GM23338 (cell line): ENCODE measurements around the gene RASEF. TPM values are rescaled to one million over a fixed set of nuclear protein-coding genes. Genes with fewer than 3 reads are reported as not detected.

ENCODE experiments used
- ATAC-seq: fragments of 200-7000 bp; cut with Tn5 transposase; 3 replicates; pipeline ENCODE4 v1.9.1; 2020
- DNase-seq: peaks from one replicate; pipeline ENCODE4 v3.0.0-alpha.2; 2015; ENCODE audit warnings: low spot score
- H2AFZ ChIP-seq: fragments of 200-600 bp; sonication (generic); 2 replicates; pipeline ENCODE4 v1.8.0; 2016; ENCODE audit warnings: antibody characterized with exemption, mild to moderate bottlenecking, moderate library complexity
- H3F3A ChIP-seq: fragments of 200-600 bp; sonication (generic); replicated peaks from 2 replicates; pipeline ENCODE4 v1.8.0; 2017; ENCODE audit warnings: antibody characterized with exemption, mixed run types, low read depth
- H3K27ac ChIP-seq: fragments of 200-600 bp; sonication (generic); 2 replicates; pipeline ENCODE4 v1.6.1; 2016; ENCODE audit warnings: low read depth
- H3K27me3 ChIP-seq: fragments of 200-600 bp; sonication (generic); 2 replicates; pipeline ENCODE4 v1.8.0; 2016; ENCODE audit warnings: mild to moderate bottlenecking, mixed run types, moderate library complexity; ENCODE audit not compliant: insufficient read depth
- H3K36me3 ChIP-seq: fragments of 200-600 bp; sonication (generic); 2 replicates; pipeline ENCODE4 v1.8.0; 2016; ENCODE audit warnings: mild to moderate bottlenecking; ENCODE audit not compliant: insufficient read depth
- H3K4me1 ChIP-seq: fragments of 200-600 bp; sonication (generic); 2 replicates; pipeline ENCODE4 v1.8.0; 2016; ENCODE audit warnings: mild to moderate bottlenecking, moderate library complexity; ENCODE audit not compliant: insufficient read depth
- H3K4me2 ChIP-seq: fragments of 200-600 bp; sonication (generic); 2 replicates; pipeline ENCODE4 v1.7.1; 2017; ENCODE audit warnings: mixed run types
- H3K4me3 ChIP-seq: fragments of 200-600 bp; sonication (generic); 2 replicates; pipeline ENCODE4 v1.6.1; 2016; ENCODE audit warnings: mixed run types
- H3K79me2 ChIP-seq: fragments of 200-600 bp; sonication (generic); replicated peaks from 2 replicates; pipeline ENCODE4 v1.8.0; 2017; ENCODE audit warnings: mild to moderate bottlenecking; ENCODE audit not compliant: insufficient read depth
- H3K9me2 ChIP-seq: fragments of 200-600 bp; sonication (generic); 2 replicates; pipeline ENCODE4 v1.8.0; 2017; ENCODE audit not compliant: insufficient read depth
- H4K20me1 ChIP-seq: fragments of 200-600 bp; sonication (generic); replicated peaks from 2 replicates; pipeline ENCODE4 v1.8.0; 2017; ENCODE audit warnings: mild to moderate bottlenecking; ENCODE audit not compliant: insufficient read depth
- H3K27ac Mint-ChIP-seq: 2 replicates; pipeline ENCODE4 v1.8.0; 2020; ENCODE audit warnings: inconsistent platforms, mild to moderate bottlenecking, moderate library complexity, mixed read lengths
- H3K27me3 Mint-ChIP-seq: 3 replicates; pipeline ENCODE4 v1.8.0; 2022; ENCODE audit warnings: low read depth, mild to moderate bottlenecking, moderate library complexity, mixed read lengths, inconsistent platforms; ENCODE audit not compliant: insufficient read depth, poor library complexity
- H3K36me3 Mint-ChIP-seq: 3 replicates; pipeline ENCODE4 v1.8.0; 2021; ENCODE audit warnings: low read depth, mild to moderate bottlenecking, inconsistent platforms, moderate library complexity, mixed read lengths
- H3K4me1 Mint-ChIP-seq: 3 replicates; pipeline ENCODE4 v1.8.0; 2020; ENCODE audit warnings: mild to moderate bottlenecking, inconsistent platforms, mixed read lengths
- H3K4me3 Mint-ChIP-seq: 3 replicates; pipeline ENCODE4 v1.8.0; 2021; ENCODE audit warnings: moderate library complexity, mild to moderate bottlenecking, inconsistent platforms, mixed read lengths
- H3K9me3 Mint-ChIP-seq: 3 replicates; pipeline ENCODE4 v1.8.0; 2020; ENCODE audit warnings: moderate library complexity, mild to moderate bottlenecking, inconsistent platforms, mixed read lengths
- CREB1 ChIP-seq: fragments of 250-450 bp; sonication (Bioruptor Pico); IDR thresholded peaks from 2 replicates; pipeline ENCODE4 v1.5.0; 2020; ENCODE audit warnings: low read depth, mild to moderate bottlenecking, moderate library complexity
- CTCF ChIP-seq, 2 experiments: fragments of 200-600 bp in 1 of 2; sonication (generic) in 1 of 2; conservative IDR thresholded peaks; 2 replicates each; pipeline versions ENCODE4 v1.5.1 to v1.6.1; 2016 to 2017; ENCODE audit warnings: antibody characterized with exemption in 2 of 2, low read depth in 2 of 2, mild to moderate bottlenecking in 2 of 2, moderate library complexity in 1 of 2
- EZH2 ChIP-seq: fragments of 200-600 bp; sonication (generic); IDR thresholded peaks from one replicate; pipeline ENCODE4 v1.8.0; 2017; ENCODE audit warnings: antibody characterized with exemption, mild to moderate bottlenecking, low read depth; ENCODE audit not compliant: unreplicated experiment
- EZH2phosphoT487 ChIP-seq: fragments of 200-600 bp; sonication (generic); IDR thresholded peaks from one replicate; pipeline ENCODE4 v1.8.1; 2018; ENCODE audit warnings: antibody characterized with exemption; ENCODE audit not compliant: unreplicated experiment
- JUNB ChIP-seq: IDR thresholded peaks from one replicate; pipeline ENCODE4 v1.6.1; 2016; ENCODE audit warnings: antibody characterized with exemption; ENCODE audit not compliant: unreplicated experiment
- NANOG ChIP-seq: IDR thresholded peaks from 2 replicates; pipeline ENCODE4 v1.6.1; 2016; ENCODE audit warnings: antibody characterized with exemption, borderline replicate concordance
- POLR2AphosphoS5 ChIP-seq: IDR thresholded peaks from 2 replicates; pipeline ENCODE4 v1.6.1; 2016; ENCODE audit warnings: antibody characterized with exemption, low read depth
- STAT1 ChIP-seq: IDR thresholded peaks from one replicate; pipeline ENCODE4 v1.6.1; 2016; ENCODE audit warnings: antibody characterized with exemption; ENCODE audit not compliant: unreplicated experiment
- ZNF114 ChIP-seq: fragments of 250-450 bp; sonication (Bioruptor Pico); IDR thresholded peaks from 2 replicates; pipeline ENCODE4 v1.5.0; 2020; ENCODE audit warnings: mild to moderate bottlenecking, moderate library complexity
- ZNF331 ChIP-seq: fragments of 250-450 bp; sonication (Bioruptor Pico); IDR thresholded peaks from 2 replicates; pipeline ENCODE4 v1.5.0; 2020; ENCODE audit warnings: low read depth, mild to moderate bottlenecking, moderate library complexity
- polyA plus RNA-seq: library from polyadenylated mRNA; unstranded; fragments of >200 nt; fragmentation: Nextera tagmentation; extraction: Ambion mirVana; gene quantifications from 2 replicates; pipeline ENCODE4 v1.2.1, GENCODE V29; 2016
- total RNA-seq: library from RNA; depleted of rRNA; stranded (reverse); fragments of >200 nt; shearing (Covaris generic); gene quantifications from 2 replicates; pipeline ENCODE4 v1.2.3, GENCODE V29; 2014
- TF ChIP-seq, protein P1 (sequence below): IDR thresholded peaks from one replicate; pipeline ENCODE4 v1.6.1; 2018; ENCODE audit warnings: antibody characterized with exemption; ENCODE audit not compliant: unreplicated experiment
- TF ChIP-seq, protein P2 (sequence below): IDR thresholded peaks from 2 replicates; pipeline ENCODE4 v1.6.1; 2016; ENCODE audit warnings: antibody characterized with exemption
- TF ChIP-seq, protein P3 (sequence below): fragments of 250-450 bp; sonication (Bioruptor Pico); IDR thresholded peaks from 2 replicates; pipeline ENCODE4 v1.5.0; 2020; ENCODE audit warnings: mild to moderate bottlenecking, moderate library complexity

RASEF gene
- total and polyA plus RNA-seq, 2 experiments from 2014 or later, result 3.6 to 10.4 TPM

DNA sequence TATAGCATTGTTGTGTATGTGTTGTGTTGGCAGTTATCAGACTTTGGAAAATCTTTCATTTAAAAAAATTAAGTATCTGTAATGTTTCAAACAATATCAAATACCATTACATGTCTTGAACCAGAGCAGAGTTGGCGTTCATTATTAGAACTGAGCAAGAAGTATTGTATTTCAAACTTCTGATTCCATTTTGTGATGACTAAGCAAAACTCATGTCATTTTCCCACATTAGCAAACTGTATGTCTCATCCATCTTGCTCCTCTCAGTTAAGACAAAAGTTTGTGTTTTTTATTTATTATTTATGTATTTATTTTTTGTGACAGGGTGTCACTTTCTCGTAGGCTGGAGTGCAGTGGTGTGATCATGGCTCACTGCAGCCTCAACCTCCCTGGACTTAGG lies 4.6 kb upstream of the RASEF start:
- H3K4me2 ChIP-seq, result no peak overlapping the region
- peaks cover 3% of the 10 kb centered on the region; the same call in 1 of the 2 replicates for H3K4me1 ChIP-seq
- Mint-ChIP-seq H3K4me1 (peaks cover 11% of the 10 kb centered on the region; the same call in 2 of the 3 replicates), H3K9me3 (no peaks in the 10 kb centered on the region), H3K4me3 (no peak overlapping the region), H3K27ac (no peak overlapping the region), H3K36me3 (no peaks in the 10 kb centered on the region), H3K27me3 (peaks cover 17% of the 10 kb centered on the region)
- no peaks in the 10 kb centered on the region for H3K36me3 ChIP-seq
- peaks cover 20% of the 10 kb centered on the region for H3K27me3 ChIP-seq
- peaks cover 4% of the 10 kb centered on the region; the same call in 1 of the 2 replicates for H3K9me2 ChIP-seq
- ATAC-seq (no peak), DNase-seq (no peak)
- H3K27ac ChIP-seq, result no peak overlapping the region
- no peak overlapping the region for H3K4me3 ChIP-seq
- no peaks in the 10 kb centered on the region for H3F3A ChIP-seq
- no peaks in the 10 kb centered on the region for H4K20me1 ChIP-seq
- no peak overlapping the region for H2AFZ ChIP-seq
- TF ChIP-seq, protein P1, sequence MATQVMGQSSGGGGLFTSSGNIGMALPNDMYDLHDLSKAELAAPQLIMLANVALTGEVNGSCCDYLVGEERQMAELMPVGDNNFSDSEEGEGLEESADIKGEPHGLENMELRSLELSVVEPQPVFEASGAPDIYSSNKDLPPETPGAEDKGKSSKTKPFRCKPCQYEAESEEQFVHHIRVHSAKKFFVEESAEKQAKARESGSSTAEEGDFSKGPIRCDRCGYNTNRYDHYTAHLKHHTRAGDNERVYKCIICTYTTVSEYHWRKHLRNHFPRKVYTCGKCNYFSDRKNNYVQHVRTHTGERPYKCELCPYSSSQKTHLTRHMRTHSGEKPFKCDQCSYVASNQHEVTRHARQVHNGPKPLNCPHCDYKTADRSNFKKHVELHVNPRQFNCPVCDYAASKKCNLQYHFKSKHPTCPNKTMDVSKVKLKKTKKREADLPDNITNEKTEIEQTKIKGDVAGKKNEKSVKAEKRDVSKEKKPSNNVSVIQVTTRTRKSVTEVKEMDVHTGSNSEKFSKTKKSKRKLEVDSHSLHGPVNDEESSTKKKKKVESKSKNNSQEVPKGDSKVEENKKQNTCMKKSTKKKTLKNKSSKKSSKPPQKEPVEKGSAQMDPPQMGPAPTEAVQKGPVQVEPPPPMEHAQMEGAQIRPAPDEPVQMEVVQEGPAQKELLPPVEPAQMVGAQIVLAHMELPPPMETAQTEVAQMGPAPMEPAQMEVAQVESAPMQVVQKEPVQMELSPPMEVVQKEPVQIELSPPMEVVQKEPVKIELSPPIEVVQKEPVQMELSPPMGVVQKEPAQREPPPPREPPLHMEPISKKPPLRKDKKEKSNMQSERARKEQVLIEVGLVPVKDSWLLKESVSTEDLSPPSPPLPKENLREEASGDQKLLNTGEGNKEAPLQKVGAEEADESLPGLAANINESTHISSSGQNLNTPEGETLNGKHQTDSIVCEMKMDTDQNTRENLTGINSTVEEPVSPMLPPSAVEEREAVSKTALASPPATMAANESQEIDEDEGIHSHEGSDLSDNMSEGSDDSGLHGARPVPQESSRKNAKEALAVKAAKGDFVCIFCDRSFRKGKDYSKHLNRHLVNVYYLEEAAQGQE, result no peak
- no peak for TF ChIP-seq ZNF114 (CRISPR knock-in tag)
- TF ChIP-seq, protein P2, sequence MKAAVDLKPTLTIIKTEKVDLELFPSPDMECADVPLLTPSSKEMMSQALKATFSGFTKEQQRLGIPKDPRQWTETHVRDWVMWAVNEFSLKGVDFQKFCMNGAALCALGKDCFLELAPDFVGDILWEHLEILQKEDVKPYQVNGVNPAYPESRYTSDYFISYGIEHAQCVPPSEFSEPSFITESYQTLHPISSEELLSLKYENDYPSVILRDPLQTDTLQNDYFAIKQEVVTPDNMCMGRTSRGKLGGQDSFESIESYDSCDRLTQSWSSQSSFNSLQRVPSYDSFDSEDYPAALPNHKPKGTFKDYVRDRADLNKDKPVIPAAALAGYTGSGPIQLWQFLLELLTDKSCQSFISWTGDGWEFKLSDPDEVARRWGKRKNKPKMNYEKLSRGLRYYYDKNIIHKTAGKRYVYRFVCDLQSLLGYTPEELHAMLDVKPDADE, result no peak
- no peak for TF ChIP-seq NANOG
- no peak for TF ChIP-seq CREB1 (CRISPR knock-in tag)
- TF ChIP-seq EZH2, result no peak
- TF ChIP-seq, protein P3, sequence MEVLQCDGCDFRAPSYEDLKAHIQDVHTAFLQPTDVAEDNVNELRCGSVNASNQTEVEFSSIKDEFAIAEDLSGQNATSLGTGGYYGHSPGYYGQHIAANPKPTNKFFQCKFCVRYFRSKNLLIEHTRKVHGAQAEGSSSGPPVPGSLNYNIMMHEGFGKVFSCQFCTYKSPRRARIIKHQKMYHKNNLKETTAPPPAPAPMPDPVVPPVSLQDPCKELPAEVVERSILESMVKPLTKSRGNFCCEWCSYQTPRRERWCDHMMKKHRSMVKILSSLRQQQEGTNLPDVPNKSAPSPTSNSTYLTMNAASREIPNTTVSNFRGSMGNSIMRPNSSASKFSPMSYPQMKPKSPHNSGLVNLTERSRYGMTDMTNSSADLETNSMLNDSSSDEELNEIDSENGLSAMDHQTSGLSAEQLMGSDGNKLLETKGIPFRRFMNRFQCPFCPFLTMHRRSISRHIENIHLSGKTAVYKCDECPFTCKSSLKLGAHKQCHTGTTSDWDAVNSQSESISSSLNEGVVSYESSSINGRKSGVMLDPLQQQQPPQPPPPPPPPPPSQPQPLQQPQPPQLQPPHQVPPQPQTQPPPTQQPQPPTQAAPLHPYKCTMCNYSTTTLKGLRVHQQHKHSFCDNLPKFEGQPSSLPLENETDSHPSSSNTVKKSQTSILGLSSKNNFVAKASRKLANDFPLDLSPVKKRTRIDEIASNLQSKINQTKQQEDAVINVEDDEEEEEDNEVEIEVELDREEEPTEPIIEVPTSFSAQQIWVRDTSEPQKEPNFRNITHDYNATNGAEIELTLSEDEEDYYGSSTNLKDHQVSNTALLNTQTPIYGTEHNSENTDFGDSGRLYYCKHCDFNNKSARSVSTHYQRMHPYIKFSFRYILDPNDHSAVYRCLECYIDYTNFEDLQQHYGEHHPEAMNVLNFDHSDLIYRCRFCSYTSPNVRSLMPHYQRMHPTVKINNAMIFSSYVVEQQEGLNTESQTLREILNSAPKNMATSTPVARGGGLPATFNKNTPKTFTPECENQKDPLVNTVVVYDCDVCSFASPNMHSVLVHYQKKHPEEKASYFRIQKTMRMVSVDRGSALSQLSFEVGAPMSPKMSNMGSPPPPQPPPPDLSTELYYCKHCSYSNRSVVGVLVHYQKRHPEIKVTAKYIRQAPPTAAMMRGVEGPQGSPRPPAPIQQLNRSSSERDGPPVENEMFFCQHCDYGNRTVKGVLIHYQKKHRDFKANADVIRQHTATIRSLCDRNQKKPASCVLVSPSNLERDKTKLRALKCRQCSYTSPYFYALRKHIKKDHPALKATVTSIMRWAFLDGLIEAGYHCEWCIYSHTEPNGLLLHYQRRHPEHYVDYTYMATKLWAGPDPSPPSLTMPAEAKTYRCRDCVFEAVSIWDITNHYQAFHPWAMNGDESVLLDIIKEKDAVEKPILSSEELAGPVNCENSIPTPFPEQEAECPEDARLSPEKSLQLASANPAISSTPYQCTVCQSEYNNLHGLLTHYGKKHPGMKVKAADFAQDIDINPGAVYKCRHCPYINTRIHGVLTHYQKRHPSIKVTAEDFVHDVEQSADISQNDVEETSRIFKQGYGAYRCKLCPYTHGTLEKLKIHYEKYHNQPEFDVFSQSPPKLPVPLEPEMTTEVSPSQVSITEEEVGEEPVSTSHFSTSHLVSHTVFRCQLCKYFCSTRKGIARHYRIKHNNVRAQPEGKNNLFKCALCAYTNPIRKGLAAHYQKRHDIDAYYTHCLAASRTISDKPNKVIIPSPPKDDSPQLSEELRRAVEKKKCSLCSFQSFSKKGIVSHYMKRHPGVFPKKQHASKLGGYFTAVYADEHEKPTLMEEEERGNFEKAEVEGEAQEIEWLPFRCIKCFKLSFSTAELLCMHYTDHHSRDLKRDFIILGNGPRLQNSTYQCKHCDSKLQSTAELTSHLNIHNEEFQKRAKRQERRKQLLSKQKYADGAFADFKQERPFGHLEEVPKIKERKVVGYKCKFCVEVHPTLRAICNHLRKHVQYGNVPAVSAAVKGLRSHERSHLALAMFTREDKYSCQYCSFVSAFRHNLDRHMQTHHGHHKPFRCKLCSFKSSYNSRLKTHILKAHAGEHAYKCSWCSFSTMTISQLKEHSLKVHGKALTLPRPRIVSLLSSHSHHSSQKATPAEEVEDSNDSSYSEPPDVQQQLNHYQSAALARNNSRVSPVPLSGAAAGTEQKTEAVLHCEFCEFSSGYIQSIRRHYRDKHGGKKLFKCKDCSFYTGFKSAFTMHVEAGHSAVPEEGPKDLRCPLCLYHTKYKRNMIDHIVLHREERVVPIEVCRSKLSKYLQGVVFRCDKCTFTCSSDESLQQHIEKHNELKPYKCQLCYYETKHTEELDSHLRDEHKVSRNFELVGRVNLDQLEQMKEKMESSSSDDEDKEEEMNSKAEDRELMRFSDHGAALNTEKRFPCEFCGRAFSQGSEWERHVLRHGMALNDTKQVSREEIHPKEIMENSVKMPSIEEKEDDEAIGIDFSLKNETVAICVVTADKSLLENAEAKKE (CRISPR knock-in tag), result no peak
- no peak for TF ChIP-seq EZH2phosphoT487
- no peak for TF ChIP-seq POLR2AphosphoS5
- no peak for TF ChIP-seq JUNB
- TF ChIP-seq CTCF (conservative IDR thresholded peaks at IDR 0.05; ENCODE audit: low read depth in 2 of 2), result no peak
- TF ChIP-seq STAT1, result no peak
- no peak for TF ChIP-seq ZNF331
- no peaks in the 10 kb centered on the region for H3K79me2 ChIP-seq
